Bronchial epithelial cell (primary cell): ENCODE data around the gene ARHGAP4. TPM values are rescaled to one million over a fixed set of nuclear protein-coding genes. Genes with fewer than 3 reads are reported as not detected.
A peak's percentile ranks its signal among the peaks of the same experiment; 100 is the strongest.

Source experiments
- DNase-seq: peaks from one replicate; pipeline ENCODE4 v3.0.0-alpha.2; 2010; ENCODE audit warnings: low read depth
- FAIRE-seq: peaks from 2 replicates; lab custom pipeline; 2011; peaks lifted over from hg19 to GRCh38; lab: Jason Lieb, UNC
- H3K27me3 ChIP-seq: 2 replicates; pipeline ENCODE4 v1.5.1; 2011; ENCODE audit warnings: low read length; ENCODE audit not compliant: control insufficient read depth, insufficient read depth
- H3K36me3 ChIP-seq: 2 replicates; pipeline ENCODE4 v1.5.1; 2011; ENCODE audit warnings: low read length; ENCODE audit not compliant: control insufficient read depth, insufficient read depth
- H3K4me3 ChIP-seq: 2 replicates; pipeline ENCODE4 v1.5.1; 2011; ENCODE audit warnings: mild to moderate bottlenecking, low read depth, low read length, control low read depth
- total RNA-seq: library from RNA; depleted of rRNA; stranded (reverse); fragments of >200 nt; gene quantifications from 2 replicates; pipeline ENCODE4 v1.2.1, GENCODE V29; 2014
- TF ChIP-seq, protein P1 (sequence below): IDR thresholded peaks from 2 replicates; pipeline ENCODE4 v1.5.1; 2011; ENCODE audit warnings: mild to moderate bottlenecking, moderate library complexity, low read length, control low read depth, inconsistent platforms; ENCODE audit not compliant: insufficient read depth, severe bottlenecking

Gene ARHGAP4
- total RNA-seq, 1 donor from 2014 or later, result 0.79 TPM

DNA sequence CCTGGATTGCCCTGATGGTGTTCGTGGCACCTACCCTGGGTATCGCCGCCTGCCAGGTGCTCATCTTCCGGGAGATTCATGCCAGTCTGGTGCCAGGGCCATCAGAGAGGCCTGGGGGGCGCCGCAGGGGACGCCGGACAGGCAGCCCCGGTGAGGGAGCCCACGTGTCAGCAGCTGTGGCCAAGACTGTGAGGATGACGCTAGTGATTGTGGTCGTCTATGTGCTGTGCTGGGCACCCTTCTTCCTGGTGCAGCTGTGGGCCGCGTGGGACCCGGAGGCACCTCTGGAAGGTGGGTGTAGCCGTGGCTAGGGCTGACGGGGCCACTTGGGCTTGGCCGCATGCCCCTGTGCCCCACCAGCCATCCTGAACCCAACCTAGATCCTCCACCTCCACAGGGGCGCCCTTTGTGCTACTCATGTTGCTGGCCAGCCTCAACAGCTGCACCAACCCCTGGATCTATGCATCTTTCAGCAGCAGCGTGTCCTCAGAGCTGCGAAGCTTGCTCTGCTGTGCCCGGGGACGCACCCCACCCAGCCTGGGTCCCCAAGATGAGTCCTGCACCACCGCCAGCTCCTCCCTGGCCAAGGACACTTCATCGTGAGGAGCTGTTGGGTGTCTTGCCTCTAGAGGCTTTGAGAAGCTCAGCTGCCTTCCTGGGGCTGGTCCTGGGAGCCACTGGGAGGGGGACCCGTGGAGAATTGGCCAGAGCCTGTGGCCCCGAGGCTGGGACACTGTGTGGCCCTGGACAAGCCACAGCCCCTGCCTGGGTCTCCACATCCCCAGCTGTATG lies 19.7 kb downstream of the ARHGAP4 start:
- no peak for DNase-seq
- TF ChIP-seq, protein P1, sequence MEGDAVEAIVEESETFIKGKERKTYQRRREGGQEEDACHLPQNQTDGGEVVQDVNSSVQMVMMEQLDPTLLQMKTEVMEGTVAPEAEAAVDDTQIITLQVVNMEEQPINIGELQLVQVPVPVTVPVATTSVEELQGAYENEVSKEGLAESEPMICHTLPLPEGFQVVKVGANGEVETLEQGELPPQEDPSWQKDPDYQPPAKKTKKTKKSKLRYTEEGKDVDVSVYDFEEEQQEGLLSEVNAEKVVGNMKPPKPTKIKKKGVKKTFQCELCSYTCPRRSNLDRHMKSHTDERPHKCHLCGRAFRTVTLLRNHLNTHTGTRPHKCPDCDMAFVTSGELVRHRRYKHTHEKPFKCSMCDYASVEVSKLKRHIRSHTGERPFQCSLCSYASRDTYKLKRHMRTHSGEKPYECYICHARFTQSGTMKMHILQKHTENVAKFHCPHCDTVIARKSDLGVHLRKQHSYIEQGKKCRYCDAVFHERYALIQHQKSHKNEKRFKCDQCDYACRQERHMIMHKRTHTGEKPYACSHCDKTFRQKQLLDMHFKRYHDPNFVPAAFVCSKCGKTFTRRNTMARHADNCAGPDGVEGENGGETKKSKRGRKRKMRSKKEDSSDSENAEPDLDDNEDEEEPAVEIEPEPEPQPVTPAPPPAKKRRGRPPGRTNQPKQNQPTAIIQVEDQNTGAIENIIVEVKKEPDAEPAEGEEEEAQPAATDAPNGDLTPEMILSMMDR, result no peak
- Histone ChIP-seq H3K4me3 (no peak overlapping the region), H3K27me3 (no peaks in the 10 kb centered on the region), H3K36me3 (no peaks in the 10 kb centered on the region)
- FAIRE-seq, result no peak

DNA sequence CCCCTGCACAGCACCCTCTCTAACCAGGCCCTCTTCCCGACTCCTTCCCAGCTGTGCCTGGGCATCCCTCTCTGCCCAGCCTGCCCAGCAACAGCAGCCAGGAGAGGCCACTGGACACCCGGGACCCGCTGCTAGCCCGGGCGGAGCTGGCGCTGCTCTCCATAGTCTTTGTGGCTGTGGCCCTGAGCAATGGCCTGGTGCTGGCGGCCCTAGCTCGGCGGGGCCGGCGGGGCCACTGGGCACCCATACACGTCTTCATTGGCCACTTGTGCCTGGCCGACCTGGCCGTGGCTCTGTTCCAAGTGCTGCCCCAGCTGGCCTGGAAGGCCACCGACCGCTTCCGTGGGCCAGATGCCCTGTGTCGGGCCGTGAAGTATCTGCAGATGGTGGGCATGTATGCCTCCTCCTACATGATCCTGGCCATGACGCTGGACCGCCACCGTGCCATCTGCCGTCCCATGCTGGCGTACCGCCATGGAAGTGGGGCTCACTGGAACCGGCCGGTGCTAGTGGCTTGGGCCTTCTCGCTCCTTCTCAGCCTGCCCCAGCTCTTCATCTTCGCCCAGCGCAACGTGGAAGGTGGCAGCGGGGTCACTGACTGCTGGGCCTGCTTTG lies 20.5 kb downstream of the ARHGAP4 start:
- no peak overlapping the region for H3K4me3 ChIP-seq
- TF ChIP-seq, protein P1, result no peak
- FAIRE-seq (no peak), DNase-seq (no peak)
- H3K27me3 ChIP-seq, result no peaks in the 10 kb centered on the region
- H3K36me3 ChIP-seq, result no peaks in the 10 kb centered on the region

DNA sequence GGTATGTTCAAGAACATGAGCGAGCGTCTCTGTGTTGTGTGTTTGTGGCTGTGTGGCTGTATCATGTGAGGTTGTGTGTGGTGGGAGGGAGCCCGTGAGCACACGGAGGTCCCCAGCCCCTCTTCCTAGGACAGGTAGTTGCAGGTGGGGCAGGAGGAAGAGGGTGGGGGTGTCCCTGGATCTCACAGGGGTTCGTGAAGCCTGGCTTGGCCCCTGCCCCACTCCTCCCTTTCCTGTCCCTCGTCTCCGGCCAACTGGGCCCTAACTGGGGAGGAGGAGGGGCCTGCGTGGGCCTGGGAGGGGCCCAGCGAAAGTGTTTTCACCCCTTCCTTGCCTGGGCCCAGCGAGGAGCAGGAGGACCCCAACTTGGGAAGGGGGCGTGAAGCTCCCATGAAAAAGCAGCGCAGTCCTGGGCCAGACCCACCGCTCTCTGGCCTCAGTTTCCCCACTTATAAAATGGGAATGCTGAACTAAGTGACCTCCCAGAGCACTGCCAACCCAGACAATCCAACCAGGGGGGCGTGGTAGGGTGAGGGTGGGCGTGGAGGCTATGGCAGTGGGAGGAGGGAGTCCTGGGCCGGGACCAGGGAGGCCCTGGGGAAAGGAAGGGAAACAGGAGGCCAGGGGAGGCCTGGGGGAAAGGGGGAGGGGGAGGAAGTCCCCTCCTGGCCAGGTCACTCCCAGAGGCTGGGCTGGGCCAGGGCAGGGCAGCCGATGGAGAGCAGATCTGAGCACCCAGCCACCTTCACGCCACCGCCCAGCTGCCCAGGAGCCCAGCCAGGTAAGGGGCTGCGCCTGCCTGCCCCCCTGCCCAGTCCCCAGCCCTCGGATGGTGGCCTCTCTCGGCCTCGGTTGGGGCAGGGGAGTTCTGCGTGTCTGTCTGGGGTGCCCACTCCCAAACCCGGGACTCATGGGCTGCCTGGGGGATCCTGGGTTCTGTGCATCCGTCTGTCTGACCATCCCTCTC lies 21.8 kb downstream of the ARHGAP4 start, which contains the start of gene AVPR2:
AVPR2 (plus strand) TSS at position 683 of the 967 bp plus-strand sequence. CDS start 473 bp downstream, outside the sequence.
- TF ChIP-seq, protein P1, result no peak

DNA sequence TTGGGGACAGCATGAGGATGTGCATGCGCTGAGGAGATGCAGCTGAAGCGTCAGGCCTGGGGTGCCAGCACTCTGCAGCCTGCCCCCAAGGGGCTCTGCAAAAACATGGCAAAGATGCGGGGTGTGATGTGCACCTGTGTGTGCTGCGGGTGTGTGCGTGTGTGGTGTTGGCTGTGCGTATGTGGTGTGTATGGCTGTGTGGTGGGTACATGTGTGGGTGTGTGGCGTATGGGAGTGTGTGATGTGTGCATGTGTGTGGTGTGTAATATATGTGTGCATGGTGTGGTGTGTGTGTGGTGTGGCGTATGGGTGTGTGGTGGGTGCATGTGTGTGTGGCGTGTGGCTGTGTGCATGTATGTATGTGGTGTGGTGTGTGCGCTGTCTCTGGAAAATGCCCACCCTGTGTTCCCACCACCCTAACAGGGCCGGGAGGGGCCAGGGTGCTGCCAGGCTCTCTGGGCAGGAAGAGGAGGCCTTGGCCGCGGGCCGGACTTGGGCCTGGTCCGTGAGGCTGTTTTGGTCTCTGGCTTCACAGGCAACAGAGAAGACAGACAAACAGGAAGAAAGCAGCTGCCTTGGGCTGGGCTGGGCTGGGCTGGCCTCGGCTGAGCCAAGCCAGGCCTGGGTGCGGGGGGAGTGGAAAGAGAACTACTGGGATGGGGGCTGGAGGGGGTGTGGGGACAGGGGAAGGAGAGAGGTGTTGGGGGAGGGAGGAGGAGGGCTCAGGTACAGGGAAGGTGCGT lies 22.7 kb downstream of the ARHGAP4 start:
- H3K36me3 ChIP-seq, result no peaks in the 10 kb centered on the region
- no peaks in the 10 kb centered on the region for H3K27me3 ChIP-seq
- DNase-seq (no peak), FAIRE-seq (peak; percentile 32)
- TF ChIP-seq, protein P1, result no peak
- H3K4me3 ChIP-seq, result no peak overlapping the region

More for the DNA sequence above, 21.8 kb downstream of the ARHGAP4 start, which contains the start of gene AVPR2:
- DNase-seq (no peak), FAIRE-seq (no peak)
- Histone ChIP-seq H3K36me3 (no peaks in the 10 kb centered on the region), H3K27me3 (no peaks in the 10 kb centered on the region), H3K4me3 (no peak within 1 kb of the TSS)

DNA sequence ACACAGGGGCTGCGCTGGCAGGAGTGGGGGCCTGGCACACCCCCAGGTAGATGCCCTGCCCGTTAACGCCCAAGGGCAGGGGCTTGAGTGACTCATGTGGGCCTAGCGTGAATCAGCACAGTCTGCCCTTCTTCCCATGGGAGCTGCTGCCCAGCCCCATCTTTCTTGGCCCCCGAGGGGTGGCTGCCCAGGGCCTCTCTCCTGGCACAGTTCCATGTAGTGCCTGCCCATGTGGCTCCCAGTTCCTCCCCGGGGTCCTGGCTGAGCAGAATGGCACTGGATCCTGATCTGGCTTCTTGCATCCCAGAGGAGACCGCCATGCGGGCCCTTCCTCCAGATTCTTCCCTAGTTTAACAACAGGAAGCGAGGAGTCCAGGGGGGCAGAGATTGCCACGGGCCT lies 23.7 kb downstream of the ARHGAP4 start:
- H3K4me3 ChIP-seq, result no peak overlapping the region
- DNase-seq (no peak), FAIRE-seq (no peak)
- no peaks in the 10 kb centered on the region for H3K36me3 ChIP-seq
- TF ChIP-seq, protein P1, result no peak
- no peaks in the 10 kb centered on the region for H3K27me3 ChIP-seq
